Natural killer cell (primary cell): ENCODE data around the gene RUVBL1. TPM values are rescaled to one million over a fixed set of nuclear protein-coding genes. Genes with fewer than 3 reads are reported as not detected.

ENCODE experiments used
- ATAC-seq, 3 donors: fragments of 150-1000 bp in 2 of 3; fragments of 200-7000 bp in 1 of 3; cut with Tn5 transposase; 1 replicate in 1 of 3; 2 replicates in 2 of 3; pipeline ENCODE4 v1.10.0; 2021; ENCODE audit warnings: mild to moderate bottlenecking in 2 of 3, moderate library complexity in 2 of 3
- DNase-seq, 2 donors: peaks; one replicate each; pipeline versions ENCODE4 v3.0.0 to v3.0.0-alpha.2; 2013 to 2021; ENCODE audit warnings: mixed read lengths in 1 of 2
- H3K27ac ChIP-seq: one replicate; pipeline ENCODE4 v1.5.1; 2013; ENCODE audit warnings: mild to moderate bottlenecking, low read length
- H3K27me3 ChIP-seq: one replicate; pipeline ENCODE4 v1.6.1; 2013; ENCODE audit warnings: low read length; ENCODE audit not compliant: control insufficient read depth, insufficient read depth
- H3K36me3 ChIP-seq: one replicate; pipeline ENCODE4 v1.6.1; 2013; ENCODE audit warnings: low read length; ENCODE audit not compliant: control insufficient read depth, insufficient read depth
- H3K4me1 ChIP-seq: one replicate; pipeline ENCODE4 v1.6.1; 2013; ENCODE audit warnings: low read length; ENCODE audit not compliant: control insufficient read depth, insufficient read depth
- H3K4me3 ChIP-seq: one replicate; pipeline ENCODE4 v1.5.1; 2013; ENCODE audit warnings: low read length
- H3K9me3 ChIP-seq: one replicate; pipeline ENCODE4 v1.6.1; 2013; ENCODE audit warnings: low read length; ENCODE audit not compliant: control insufficient read depth, insufficient read depth
- H3K27ac Mint-ChIP-seq, 2 donors: one replicate each; pipeline ENCODE4 v1.8.0; 2022; ENCODE audit warnings: mild to moderate bottlenecking in 2 of 2, mixed read lengths in 2 of 2, moderate library complexity in 1 of 2
- H3K27me3 Mint-ChIP-seq, 2 donors: one replicate each; pipeline ENCODE4 v1.8.0; 2022; ENCODE audit warnings: low read depth in 2 of 2, mixed read lengths in 2 of 2
- H3K36me3 Mint-ChIP-seq: one replicate; pipeline ENCODE4 v1.8.0; 2022; ENCODE audit warnings: mixed read lengths
- H3K4me1 Mint-ChIP-seq, 2 donors: one replicate each; pipeline ENCODE4 v1.8.0; 2022; ENCODE audit warnings: mixed read lengths in 2 of 2
- H3K4me3 Mint-ChIP-seq: one replicate; pipeline ENCODE4 v1.8.0; 2022; ENCODE audit warnings: mild to moderate bottlenecking, moderate library complexity, mixed read lengths
- H3K9me3 Mint-ChIP-seq, 2 donors: one replicate each; pipeline ENCODE4 v1.8.0; 2022; ENCODE audit warnings: mixed read lengths in 2 of 2
- WGBS: methylation state at CpG from one replicate; pipeline ENCODE4 v1.1.7; 2013; ENCODE audit warnings: missing lambda C conversion rate; ENCODE audit not compliant: insufficient coverage; 5-methylcytosine and 5-hydroxymethylcytosine counted together
- intact Hi-C: fragments of 100-400 bp; cut with micrococcal nuclease; formaldehyde crosslinking; loops from one replicate; pipeline ENCODE4 v1.14.2; 2022
- total RNA-seq, 4 donors: library from RNA; stranded (reverse); fragments of 120-200 nt in 1 of 4; gene quantifications; one replicate each; pipeline versions ENCODE4 v1.2.3 to v1.2.4, GENCODE V29; 2013 to 2022
- TF ChIP-seq, protein P1 (sequence below): fragments of 200-600 bp; IDR thresholded peaks from one replicate; pipeline ENCODE4 v1.8.0; 2022; ENCODE audit warnings: antibody characterized with exemption

RUVBL1 gene
- total RNA-seq, 3 donors from 2014 or later (not counting 1 experiment from before 2014, with no cell fraction given), result 11.9 to 18.5 (median 14.1) TPM

DNA sequence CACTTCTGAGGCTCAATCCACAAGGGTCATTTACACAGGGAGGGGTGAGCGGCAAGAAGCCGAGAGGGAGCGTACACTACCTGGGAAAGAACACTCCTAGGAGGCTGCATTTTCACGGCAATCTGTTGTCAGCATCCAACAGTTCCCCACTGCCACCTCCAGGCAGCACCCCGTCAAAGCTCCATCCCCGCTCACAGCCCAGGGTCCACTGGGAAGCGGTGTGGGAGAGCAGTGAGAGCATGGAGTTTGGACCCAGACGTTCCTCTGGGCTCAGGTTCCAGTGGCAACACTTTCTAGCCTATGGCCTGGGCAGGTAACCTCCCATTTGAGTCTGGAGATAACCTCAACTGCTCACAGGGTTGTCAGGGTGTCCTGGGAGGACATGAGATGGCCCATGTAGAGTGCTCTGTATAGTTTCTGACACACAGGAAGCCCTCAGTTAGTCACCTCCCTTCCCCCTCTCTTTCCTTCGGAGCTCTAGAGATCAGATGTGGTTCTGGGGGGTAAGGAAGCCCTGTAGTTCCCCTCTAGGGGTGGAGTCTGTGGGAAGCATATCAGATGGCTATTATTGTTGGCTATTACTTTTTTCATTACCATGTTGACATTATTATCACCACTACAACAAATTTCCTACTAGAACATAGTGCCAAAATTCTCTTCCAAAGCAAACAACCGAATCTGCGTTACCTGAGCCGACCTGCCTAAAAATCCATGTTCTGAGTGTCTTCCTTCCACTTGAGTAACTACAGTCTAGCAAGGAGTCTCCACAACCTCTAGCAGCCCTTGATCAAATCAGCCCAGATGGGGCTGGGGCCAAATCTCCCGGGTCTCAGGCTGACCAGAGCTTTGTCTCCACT, 29.1 kb downstream of the RUVBL1 start:
- peaks cover 7 to 9% of the 10 kb centered on the region in 2 donors for H3K4me1 Mint-ChIP-seq
- peak overlapping the region in 1 of 2 donors; percentile 56 for H3K27ac Mint-ChIP-seq
- intact Hi-C loops, result loop anchor here (1.0 kb wide), 4 partner anchors 39 to 515 kb away; no protein-coding TSS in a partner anchor
- no peak overlapping the region for H3K4me3 Mint-ChIP-seq
- Histone ChIP-seq H3K27ac (no peak overlapping the region), H3K4me3 (no peak overlapping the region), H3K36me3 (peaks cover 35% of the 10 kb centered on the region), H3K4me1 (no peaks in the 10 kb centered on the region), H3K27me3 (no peaks in the 10 kb centered on the region), H3K9me3 (no peaks in the 10 kb centered on the region)
- WGBS, result 92% methylated on average over 12 of the region's 13 CpGs
- DNase-seq (peak in 1 of 2 donors; percentile 15), ATAC-seq (peak in 2 of 3 donors; percentile 17 to 48)
- H3K27me3 Mint-ChIP-seq, result no peaks in the 10 kb centered on the region
- H3K36me3 Mint-ChIP-seq, result peaks cover 5% of the 10 kb centered on the region
- TF ChIP-seq, protein P1, sequence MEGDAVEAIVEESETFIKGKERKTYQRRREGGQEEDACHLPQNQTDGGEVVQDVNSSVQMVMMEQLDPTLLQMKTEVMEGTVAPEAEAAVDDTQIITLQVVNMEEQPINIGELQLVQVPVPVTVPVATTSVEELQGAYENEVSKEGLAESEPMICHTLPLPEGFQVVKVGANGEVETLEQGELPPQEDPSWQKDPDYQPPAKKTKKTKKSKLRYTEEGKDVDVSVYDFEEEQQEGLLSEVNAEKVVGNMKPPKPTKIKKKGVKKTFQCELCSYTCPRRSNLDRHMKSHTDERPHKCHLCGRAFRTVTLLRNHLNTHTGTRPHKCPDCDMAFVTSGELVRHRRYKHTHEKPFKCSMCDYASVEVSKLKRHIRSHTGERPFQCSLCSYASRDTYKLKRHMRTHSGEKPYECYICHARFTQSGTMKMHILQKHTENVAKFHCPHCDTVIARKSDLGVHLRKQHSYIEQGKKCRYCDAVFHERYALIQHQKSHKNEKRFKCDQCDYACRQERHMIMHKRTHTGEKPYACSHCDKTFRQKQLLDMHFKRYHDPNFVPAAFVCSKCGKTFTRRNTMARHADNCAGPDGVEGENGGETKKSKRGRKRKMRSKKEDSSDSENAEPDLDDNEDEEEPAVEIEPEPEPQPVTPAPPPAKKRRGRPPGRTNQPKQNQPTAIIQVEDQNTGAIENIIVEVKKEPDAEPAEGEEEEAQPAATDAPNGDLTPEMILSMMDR, result no peak
- H3K9me3 Mint-ChIP-seq, result no peaks in the 10 kb centered on the region

DNA sequence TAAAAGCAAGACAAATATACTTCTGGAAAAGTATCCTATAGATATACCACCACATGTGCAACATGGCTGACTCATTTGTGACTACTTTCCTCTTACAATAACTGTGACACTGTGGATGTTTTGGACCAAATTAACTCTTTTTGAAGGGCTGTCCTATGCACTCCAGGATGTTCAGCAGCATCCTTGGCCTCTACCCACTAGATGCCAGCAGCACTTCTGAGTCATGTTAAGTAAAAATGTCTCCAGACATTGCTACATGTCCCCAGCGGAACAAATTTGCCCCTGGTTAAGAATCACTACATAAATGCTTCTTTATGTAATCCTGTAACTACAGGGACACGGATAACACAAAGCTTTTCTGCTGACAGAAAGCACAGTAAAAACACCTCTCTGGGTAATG, 32.0 kb downstream of the RUVBL1 start:
- Mint-ChIP-seq H3K9me3 (no peaks in the 10 kb centered on the region), H3K4me3 (no peak overlapping the region), H3K36me3 (no peaks in the 10 kb centered on the region), H3K4me1 (peaks cover 7 to 9% of the 10 kb centered on the region in 2 donors), H3K27me3 (no peaks in the 10 kb centered on the region), H3K27ac (no peak overlapping the region)
- Histone ChIP-seq H3K4me1 (no peaks in the 10 kb centered on the region), H3K27ac (no peak overlapping the region), H3K4me3 (no peak overlapping the region), H3K36me3 (peaks cover 25% of the 10 kb centered on the region), H3K27me3 (no peaks in the 10 kb centered on the region), H3K9me3 (no peaks in the 10 kb centered on the region)
- 100% methylated on average over 2 of the region's 2 CpGs for whole genome bisulfite sequencing
- intact Hi-C loops, result no loop called here
- DNase-seq (no peak), ATAC-seq (no peak)
- TF ChIP-seq, protein P1, result no peak

DNA sequence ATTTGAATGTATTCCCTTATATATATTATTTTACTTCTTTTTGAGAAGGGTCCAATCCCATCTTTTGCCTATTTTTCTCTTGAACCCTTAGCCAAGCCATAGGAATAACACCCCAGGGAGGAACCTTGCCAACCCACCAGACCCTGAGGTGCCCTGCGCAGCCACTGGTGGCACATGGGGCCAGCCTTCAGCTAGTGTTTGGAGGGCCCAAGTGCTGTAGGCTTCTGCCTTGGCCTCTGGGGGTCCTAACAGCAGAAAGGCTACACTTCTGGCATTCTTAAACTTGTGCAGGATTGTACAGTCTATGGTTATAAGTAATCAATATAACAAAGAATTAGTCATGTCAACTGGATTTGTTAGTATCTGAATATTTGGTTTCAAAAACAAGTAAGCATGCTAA, 34.5 kb downstream of the RUVBL1 start:
- no peaks in the 10 kb centered on the region for H3K36me3 Mint-ChIP-seq
- no peaks in the 10 kb centered on the region for H3K9me3 Mint-ChIP-seq
- Histone ChIP-seq H3K9me3 (no peaks in the 10 kb centered on the region), H3K27me3 (no peaks in the 10 kb centered on the region), H3K4me3 (no peak overlapping the region), H3K4me1 (no peaks in the 10 kb centered on the region), H3K27ac (no peak overlapping the region), H3K36me3 (peaks cover 29% of the 10 kb centered on the region)
- ATAC-seq (no peak), DNase-seq (no peak)
- intact Hi-C loops, result no loop called here
- no peaks in the 10 kb centered on the region for H3K4me1 Mint-ChIP-seq
- no peaks in the 10 kb centered on the region for H3K27me3 Mint-ChIP-seq
- no peak overlapping the region for H3K4me3 Mint-ChIP-seq
- H3K27ac Mint-ChIP-seq, result no peak overlapping the region
- TF ChIP-seq, protein P1, result no peak
- WGBS, result 100% methylated on average over 1 of the region's 1 CpG
